SK-N-SH (cell line): ENCODE data around the gene OCSTAMP. TPM values are rescaled to one million over a fixed set of nuclear protein-coding genes. Genes with fewer than 3 reads are reported as not detected.

Experiments used
- CTCF ChIA-PET: fragments of 300-600, 350-600 bp; formaldehyde crosslinking; extraction: SDS; loops from one replicate; lab custom pipeline; 2021; lab: Yijun Ruan, JAX
- POLR2A ChIA-PET: fragments of 350-600 bp; sonication (Branson Sonifier 250); formaldehyde crosslinking; extraction: SDS; loops from one replicate; lab custom pipeline; 2020; ENCODE audit warnings: antibody characterized with exemption, inconsistent platforms; lab: Yijun Ruan, JAX
- DNase-seq: peaks from one replicate; pipeline ENCODE4 v3.0.0; 2012
- H2AFZ ChIP-seq: fragments of 200-600 bp; sonication (generic); 2 replicates; pipeline ENCODE4 v1.8.1; 2016; ENCODE audit warnings: antibody characterized with exemption, mild to moderate bottlenecking, low read depth
- H3F3A ChIP-seq: fragments of 200-600 bp; sonication (generic); replicated peaks from 2 replicates; pipeline ENCODE3; 2016; ENCODE audit warnings: antibody characterized with exemption, mild to moderate bottlenecking; ENCODE audit not compliant: insufficient read depth
- H3K27ac ChIP-seq, 2 experiments: fragments of 200-500 bp in 1 of 2; fragments of 200-600 bp in 1 of 2; sonication (Bioruptor generic) in 1 of 2; sonication (generic), shearing (Covaris generic) in 1 of 2; 2 replicates each; pipeline versions ENCODE4 v1.5.1 to v1.6.1; 2014 to 2016; ENCODE audit warnings: low read depth in 2 of 2, inconsistent platforms in 1 of 2, low read length in 1 of 2, mild to moderate bottlenecking in 1 of 2, mixed read lengths in 1 of 2
- H3K27me3 ChIP-seq: fragments of 200-600 bp; sonication (generic), shearing (Covaris generic); 2 replicates; pipeline ENCODE4 v1.6.1; 2016; ENCODE audit warnings: mixed run types; ENCODE audit not compliant: insufficient read depth
- H3K36me3 ChIP-seq, 2 experiments: fragments of 200-500 bp in 1 of 2; fragments of 200-600 bp in 1 of 2; sonication (Bioruptor generic) in 1 of 2; sonication (generic) in 1 of 2; replicated peaks in 1 of 2; 2 replicates each; pipeline versions ENCODE3 to v1.5.1; 2014 to 2016; ENCODE audit warnings: low read length in 1 of 2, mild to moderate bottlenecking in 1 of 2; ENCODE audit not compliant: insufficient read depth in 2 of 2, control insufficient read depth in 1 of 2
- H3K4me1 ChIP-seq, 2 experiments: fragments of 200-500 bp in 1 of 2; fragments of 200-600 bp in 1 of 2; sonication (Bioruptor generic) in 1 of 2; sonication (generic), shearing (Covaris generic) in 1 of 2; 2 replicates each; pipeline versions ENCODE4 v1.5.1 to v1.6.1; 2014 to 2016; ENCODE audit warnings: low read depth in 1 of 2, low read length in 1 of 2, mixed run types in 1 of 2; ENCODE audit not compliant: insufficient read depth in 2 of 2, control insufficient read depth in 1 of 2
- H3K4me2 ChIP-seq: fragments of 200-600 bp; sonication (generic), shearing (Covaris generic); 2 replicates; pipeline ENCODE4 v1.6.1; 2017; ENCODE audit warnings: mixed run types
- H3K4me3 ChIP-seq, 2 experiments: fragments of 200-500 bp in 1 of 2; fragments of 200-600 bp in 1 of 2; sonication (Bioruptor generic) in 1 of 2; sonication (generic), shearing (Covaris generic) in 1 of 2; 2 replicates each; pipeline versions ENCODE4 v1.5.1 to v1.8.1; 2014 to 2016; ENCODE audit warnings: low read depth in 2 of 2, inconsistent platforms in 1 of 2, low read length in 1 of 2, mild to moderate bottlenecking in 1 of 2, mixed read lengths in 1 of 2, moderate library complexity in 1 of 2
- H3K79me2 ChIP-seq: fragments of 200-600 bp; sonication (generic); 2 replicates; pipeline ENCODE4 v1.8.1; 2017; ENCODE audit warnings: mild to moderate bottlenecking; ENCODE audit not compliant: insufficient read depth
- H3K9ac ChIP-seq: fragments of 200-600 bp; sonication (generic); 2 replicates; pipeline ENCODE4 v1.6.1; 2017; ENCODE audit warnings: mixed run types
- H3K9me2 ChIP-seq: fragments of 200-600 bp; sonication (generic); 2 replicates; pipeline ENCODE4 v1.6.1; 2017; ENCODE audit warnings: mixed run types
- H3K9me3 ChIP-seq: fragments of 200-600 bp; sonication (generic); 2 replicates; pipeline ENCODE4 v1.6.1; 2017; ENCODE audit warnings: mixed run types, mild to moderate bottlenecking, moderate library complexity
- H4K20me1 ChIP-seq: fragments of 200-600 bp; sonication (generic); 2 replicates; pipeline ENCODE4 v1.6.1; 2017; ENCODE audit warnings: mild to moderate bottlenecking, mixed run types; ENCODE audit not compliant: insufficient read depth
- ELF1 ChIP-seq: IDR thresholded peaks from 2 replicates; pipeline ENCODE4 v1.4.0; 2012
- EP300 ChIP-seq, 2 experiments: IDR thresholded peaks; 2 replicates each; pipeline versions ENCODE4 v1.4.0 to v1.6.1; 2012; ENCODE audit warnings: borderline replicate concordance in 1 of 2, low read depth in 1 of 2, low read length in 1 of 2
- FOSL2 ChIP-seq: IDR thresholded peaks from 2 replicates; pipeline ENCODE4 v1.4.0; 2012; ENCODE audit warnings: low read depth, mild to moderate bottlenecking, moderate library complexity, borderline replicate concordance
- FOXJ3 ChIP-seq: sonication (generic); formaldehyde crosslinking; IDR thresholded peaks from 2 replicates; pipeline ENCODE4 v1.5.1; 2020; ENCODE audit warnings: mild to moderate bottlenecking, missing genetic modification reagents
- FOXM1 ChIP-seq: IDR thresholded peaks from 2 replicates; pipeline ENCODE4 v1.4.0; 2012; ENCODE audit warnings: low read depth, mild to moderate bottlenecking
- MEF2A ChIP-seq: IDR thresholded peaks from 2 replicates; pipeline ENCODE4 v1.4.0; 2012; ENCODE audit warnings: low read depth, borderline replicate concordance
- NRF1 ChIP-seq: IDR thresholded peaks from 2 replicates; pipeline ENCODE4 v1.6.1; 2012; ENCODE audit warnings: low read depth, mild to moderate bottlenecking, low read length
- POLR2AphosphoS5 ChIP-seq: IDR thresholded peaks from 2 replicates; pipeline ENCODE4 v1.6.1; 2012; ENCODE audit warnings: low read depth, low read length
- RCOR1 ChIP-seq: fragments of 150-350 bp; IDR thresholded peaks from 2 replicates; pipeline ENCODE4 v1.6.1; 2017; ENCODE audit warnings: antibody characterized with exemption, low read length
- RFX5 ChIP-seq: IDR thresholded peaks from 2 replicates; pipeline ENCODE4 v1.6.1; 2012; ENCODE audit warnings: mild to moderate bottlenecking, improper control_type of control experiment, low read length
- SIN3A ChIP-seq: IDR thresholded peaks from 2 replicates; pipeline ENCODE4 v1.6.1; 2012; ENCODE audit warnings: low read depth, mild to moderate bottlenecking, low read length, moderate library complexity, borderline replicate concordance
- SMC3 ChIP-seq: IDR thresholded peaks from 2 replicates; pipeline ENCODE4 v1.6.1; 2012; ENCODE audit warnings: low read depth, low read length, improper control_type of control experiment
- TAF1 ChIP-seq: IDR thresholded peaks from 2 replicates; pipeline ENCODE4 v1.6.1; 2012; ENCODE audit warnings: low read depth, mild to moderate bottlenecking, low read length, moderate library complexity, borderline replicate concordance
- TCF12 ChIP-seq: IDR thresholded peaks from 2 replicates; pipeline ENCODE4 v1.4.0; 2012
- USF2 ChIP-seq: fragments of 150-350 bp; IDR thresholded peaks from 2 replicates; pipeline ENCODE4 v1.6.1; 2017; ENCODE audit warnings: antibody characterized with exemption, low read length, low read depth, borderline replicate concordance
- ZBTB33 ChIP-seq: IDR thresholded peaks from 2 replicates; pipeline ENCODE4 v1.4.0; 2012; ENCODE audit warnings: low read depth, borderline replicate concordance
- WGBS: methylation state at CpG from one replicate; pipeline ENCODE4 v1.1.6; 2017; ENCODE audit warnings: low lambda C conversion rate; 5-methylcytosine and 5-hydroxymethylcytosine counted together
- polyA plus RNA-seq, 3 experiments: library from polyadenylated mRNA; depleted of rRNA; stranded (reverse); fragments of >200 nt; gene quantifications; 2 replicates each; pipeline ENCODE4 v1.2.3, GENCODE V29; 2012
- TF ChIP-seq, protein P1 (sequence below): IDR thresholded peaks from 2 replicates; pipeline ENCODE4; 2012
- TF ChIP-seq, protein P2 (sequence below): fragments of 200-600 bp; sonication (generic); IDR thresholded peaks from 2 replicates; pipeline ENCODE4 v1.6.1; 2017; ENCODE audit warnings: antibody characterized with exemption, mild to moderate bottlenecking, moderate library complexity

The OCSTAMP gene
- polyA plus RNA-seq, 1 of the 3 experiments (the other 2 are of a cell fraction) = not detected

DNA sequence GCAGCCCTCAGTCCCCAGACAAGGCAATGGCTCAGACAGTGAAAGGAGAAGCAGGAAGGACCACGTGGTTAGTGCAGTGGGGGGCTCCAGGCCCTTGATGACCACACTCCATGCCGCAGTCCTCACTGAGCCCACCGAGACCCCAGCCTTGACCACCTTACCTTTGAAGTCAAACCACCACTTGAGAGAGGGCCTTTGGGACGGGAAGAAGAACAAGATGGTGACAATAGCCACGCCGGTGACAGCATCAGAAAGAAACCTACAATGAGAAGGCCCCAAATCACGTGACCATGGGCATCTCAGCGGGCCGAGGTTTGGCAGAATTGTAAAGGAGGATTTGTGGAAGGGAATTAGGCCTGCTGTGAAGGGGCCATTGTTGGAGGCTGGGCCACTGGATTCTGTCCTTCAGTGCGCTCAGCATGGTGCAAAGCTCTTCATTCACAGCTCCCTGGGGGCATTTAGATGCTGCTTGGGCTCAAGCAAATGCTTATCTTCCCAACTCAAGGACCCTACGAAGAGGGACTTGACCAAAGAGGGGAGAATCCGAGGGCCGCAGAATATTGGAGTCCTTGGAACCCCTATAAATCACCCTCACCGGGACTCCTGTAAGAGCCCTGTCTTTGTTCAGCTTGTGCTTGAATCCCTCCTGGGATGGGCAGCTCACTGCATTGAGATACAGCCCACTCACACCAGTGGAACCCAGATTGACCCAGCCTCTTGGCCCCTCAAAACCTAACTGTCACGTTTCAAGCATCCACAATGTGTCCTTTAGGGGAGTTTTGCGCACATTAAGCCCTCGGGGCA is 33.2 kb upstream of the OCSTAMP start:
- H3K4me2 ChIP-seq = no peak overlapping the region
- CTCF ChIA-PET = interaction anchor here (1.2 to 1.4 kb wide), 2 partner anchors 10 to 21 kb away, joined by 3 to 7 read pairs; no protein-coding TSS in a partner anchor

More for the DNA sequence above, 33.2 kb upstream of the OCSTAMP start:
- Histone ChIP-seq H3K36me3 (no peaks in the 10 kb centered on the region), H3K27ac (no peak overlapping the region), H3K9ac (no peak overlapping the region), H3K4me3 (no peak overlapping the region), H3K9me2 (no peaks in the 10 kb centered on the region), H2AFZ (no peak overlapping the region), H3K27me3 (no peaks in the 10 kb centered on the region), H3K9me3 (no peaks in the 10 kb centered on the region), H3K79me2 (no peaks in the 10 kb centered on the region), H4K20me1 (no peaks in the 10 kb centered on the region), H3F3A (no peaks in the 10 kb centered on the region), H3K4me1 (no peaks in the 10 kb centered on the region)
- WGBS = 39% methylated on average over 17 of the region's 17 CpGs
- POLR2A ChIA-PET = no interaction called here
- DNase-seq = no peak
- no peak for TF ChIP-seq MEF2A
- no peak for TF ChIP-seq TAF1
- TF ChIP-seq ELF1 = no peak
- TF ChIP-seq, protein P1, sequence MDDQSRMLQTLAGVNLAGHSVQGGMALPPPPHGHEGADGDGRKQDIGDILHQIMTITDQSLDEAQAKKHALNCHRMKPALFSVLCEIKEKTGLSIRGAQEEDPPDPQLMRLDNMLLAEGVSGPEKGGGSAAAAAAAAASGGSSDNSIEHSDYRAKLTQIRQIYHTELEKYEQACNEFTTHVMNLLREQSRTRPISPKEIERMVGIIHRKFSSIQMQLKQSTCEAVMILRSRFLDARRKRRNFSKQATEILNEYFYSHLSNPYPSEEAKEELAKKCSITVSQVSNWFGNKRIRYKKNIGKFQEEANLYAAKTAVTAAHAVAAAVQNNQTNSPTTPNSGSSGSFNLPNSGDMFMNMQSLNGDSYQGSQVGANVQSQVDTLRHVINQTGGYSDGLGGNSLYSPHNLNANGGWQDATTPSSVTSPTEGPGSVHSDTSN = no peak
- TF ChIP-seq TCF12 = no peak
- TF ChIP-seq USF2 = no peak
- TF ChIP-seq NRF1 = no peak
- TF ChIP-seq ZBTB33 = no peak
- no peak for TF ChIP-seq SIN3A
- TF ChIP-seq FOXJ3 (CRISPR knock-in tag) = no peak
- TF ChIP-seq EP300 (IDR thresholded peaks at IDR 0.05; ENCODE audit: borderline replicate concordance in 1 of 2, low read depth in 1 of 2, low read length in 1 of 2) = no peak
- no peak for TF ChIP-seq FOXM1
- TF ChIP-seq, protein P2, sequence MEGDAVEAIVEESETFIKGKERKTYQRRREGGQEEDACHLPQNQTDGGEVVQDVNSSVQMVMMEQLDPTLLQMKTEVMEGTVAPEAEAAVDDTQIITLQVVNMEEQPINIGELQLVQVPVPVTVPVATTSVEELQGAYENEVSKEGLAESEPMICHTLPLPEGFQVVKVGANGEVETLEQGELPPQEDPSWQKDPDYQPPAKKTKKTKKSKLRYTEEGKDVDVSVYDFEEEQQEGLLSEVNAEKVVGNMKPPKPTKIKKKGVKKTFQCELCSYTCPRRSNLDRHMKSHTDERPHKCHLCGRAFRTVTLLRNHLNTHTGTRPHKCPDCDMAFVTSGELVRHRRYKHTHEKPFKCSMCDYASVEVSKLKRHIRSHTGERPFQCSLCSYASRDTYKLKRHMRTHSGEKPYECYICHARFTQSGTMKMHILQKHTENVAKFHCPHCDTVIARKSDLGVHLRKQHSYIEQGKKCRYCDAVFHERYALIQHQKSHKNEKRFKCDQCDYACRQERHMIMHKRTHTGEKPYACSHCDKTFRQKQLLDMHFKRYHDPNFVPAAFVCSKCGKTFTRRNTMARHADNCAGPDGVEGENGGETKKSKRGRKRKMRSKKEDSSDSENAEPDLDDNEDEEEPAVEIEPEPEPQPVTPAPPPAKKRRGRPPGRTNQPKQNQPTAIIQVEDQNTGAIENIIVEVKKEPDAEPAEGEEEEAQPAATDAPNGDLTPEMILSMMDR = no peak
- no peak for TF ChIP-seq FOSL2
- no peak for TF ChIP-seq SMC3
- TF ChIP-seq RCOR1 = no peak
- no peak for TF ChIP-seq POLR2AphosphoS5
- TF ChIP-seq RFX5 = no peak
